Measurements from ENCODE around the gene TESMIN.

TESMIN gene

GRCh38 chr11:68751331-68751856 is at the start of gene TESMIN:
Gene TESMIN (minus strand): TSS chr11:68751520. CDS start chr11:68750660, 860 bp downstream.
- TF ChIP-seq CTCF (conservative IDR thresholded peaks at IDR 0.05), result no peak
- peak within 1 kb of the TSS; percentile 82 for H3K27ac ChIP-seq

- peak; percentile 78 for TF ChIP-seq CTCF (conservative IDR thresholded peaks at IDR 0.05)
- no peak overlapping the region for H3K27ac ChIP-seq
Observed at GRCh38 chr11:68798221-68798813, 47.0 kb upstream of the TESMIN start.

- TF ChIP-seq CTCF (conservative IDR thresholded peaks at IDR 0.05), result no peak
- no peak overlapping the region for H3K27ac ChIP-seq
Observed at GRCh38 chr11:68796801-68797200, 45.5 kb upstream of the TESMIN start.

GRCh38 chr11:68792400-68792966 is 41.2 kb upstream of the TESMIN start:
- TF ChIP-seq CTCF (conservative IDR thresholded peaks at IDR 0.05), result no peak
- H3K27ac ChIP-seq, result no peak overlapping the region

GRCh38 chr11:68784653-68785052 is 33.3 kb upstream of the TESMIN start:
- TF ChIP-seq CTCF (conservative IDR thresholded peaks at IDR 0.05), result no peak
- H3K27ac ChIP-seq, result no peak overlapping the region

GRCh38 chr11:68783216-68783821 is 32.0 kb upstream of the TESMIN start:
- TF ChIP-seq CTCF (conservative IDR thresholded peaks at IDR 0.05), result no peak

GRCh38 chr11:68782711-68783110 is 31.4 kb upstream of the TESMIN start:
- H3K27ac ChIP-seq, result no peak overlapping the region

More at GRCh38 chr11:68783216-68783821, 32.0 kb upstream of the TESMIN start:
- H3K27ac ChIP-seq, result no peak overlapping the region

More at GRCh38 chr11:68782711-68783110, 31.4 kb upstream of the TESMIN start:
- TF ChIP-seq CTCF (conservative IDR thresholded peaks at IDR 0.05), result no peak

Data from VCaP (cell line).